D721Med (cell line): ENCODE results near the gene MAML1.

ENCODE experiments used
- DNase-seq: peaks from one replicate; pipeline ENCODE4 v3.0.0; 2011; ENCODE audit warnings: low spot score; ENCODE audit not compliant: insufficient read length
- FAIRE-seq: peaks from 2 replicates; lab custom pipeline; 2011; peaks lifted over from hg19 to GRCh38; lab: Jason Lieb, UNC
- CTCF ChIP-seq: IDR thresholded peaks from 2 replicates; pipeline ENCODE4 v1.5.1; 2012; ENCODE audit warnings: mild to moderate bottlenecking, control low read depth; ENCODE audit not compliant: insufficient read depth; ENCODE audit errors: missing control alignments

Gene MAML1

GRCh38 chr5:179764056-179764455 is 31.4 kb downstream of the MAML1 start:
- no peak for FAIRE-seq
- TF ChIP-seq CTCF = no peak
- no peak for DNase-seq

DNA sequence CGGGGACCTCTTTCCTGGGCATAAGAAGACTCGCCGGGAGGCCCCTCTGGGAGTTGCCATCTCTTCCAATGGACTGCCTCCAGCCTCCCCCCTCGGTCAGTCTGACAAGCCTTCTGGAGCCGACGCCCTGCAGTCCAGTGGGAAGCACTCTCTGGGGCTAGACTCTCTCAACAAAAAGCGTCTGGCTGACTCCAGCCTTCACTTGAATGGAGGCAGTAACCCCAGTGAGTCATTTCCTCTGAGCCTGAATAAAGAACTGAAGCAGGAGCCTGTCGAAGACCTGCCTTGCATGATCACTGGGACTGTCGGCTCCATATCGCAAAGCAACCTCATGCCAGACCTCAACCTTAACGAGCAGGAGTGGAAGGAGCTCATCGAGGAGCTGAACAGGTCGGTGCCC is 32.8 kb downstream of the MAML1 start:
- no peak for FAIRE-seq
- TF ChIP-seq CTCF = no peak
- no peak for DNase-seq

DNA sequence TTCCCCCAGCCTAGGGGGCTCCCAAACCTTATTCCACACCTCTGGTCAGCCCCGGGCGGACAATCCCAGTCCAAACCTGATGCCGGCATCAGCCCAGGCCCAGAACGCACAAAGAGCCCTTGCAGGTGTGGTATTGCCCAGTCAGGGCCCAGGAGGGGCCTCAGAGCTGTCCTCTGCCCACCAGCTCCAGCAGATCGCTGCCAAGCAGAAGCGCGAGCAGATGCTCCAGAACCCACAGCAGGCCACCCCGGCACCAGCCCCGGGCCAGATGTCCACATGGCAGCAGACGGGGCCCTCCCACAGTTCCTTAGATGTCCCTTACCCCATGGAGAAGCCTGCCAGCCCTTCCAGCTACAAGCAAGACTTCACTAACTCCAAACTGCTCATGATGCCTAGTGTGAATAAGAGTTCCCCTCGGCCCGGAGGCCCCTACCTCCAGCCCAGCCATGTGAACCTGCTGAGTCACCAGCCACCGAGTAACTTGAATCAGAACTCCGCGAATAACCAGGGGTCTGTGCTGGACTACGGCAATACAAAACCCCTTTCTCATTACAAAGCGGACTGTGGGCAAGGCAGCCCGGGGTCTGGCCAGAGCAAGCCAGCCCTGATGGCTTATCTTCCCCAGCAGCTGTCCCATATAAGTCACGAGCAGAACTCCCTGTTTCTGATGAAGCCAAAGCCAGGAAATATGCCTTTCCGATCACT is 33.6 kb downstream of the MAML1 start:
- no peak for TF ChIP-seq CTCF
- DNase-seq (no peak), FAIRE-seq (no peak)

- DNase-seq (no peak), FAIRE-seq (no peak)
- TF ChIP-seq CTCF = no peak
Observed at GRCh38 chr5:179766726-179767455, 34.3 kb downstream of the MAML1 start.

DNA sequence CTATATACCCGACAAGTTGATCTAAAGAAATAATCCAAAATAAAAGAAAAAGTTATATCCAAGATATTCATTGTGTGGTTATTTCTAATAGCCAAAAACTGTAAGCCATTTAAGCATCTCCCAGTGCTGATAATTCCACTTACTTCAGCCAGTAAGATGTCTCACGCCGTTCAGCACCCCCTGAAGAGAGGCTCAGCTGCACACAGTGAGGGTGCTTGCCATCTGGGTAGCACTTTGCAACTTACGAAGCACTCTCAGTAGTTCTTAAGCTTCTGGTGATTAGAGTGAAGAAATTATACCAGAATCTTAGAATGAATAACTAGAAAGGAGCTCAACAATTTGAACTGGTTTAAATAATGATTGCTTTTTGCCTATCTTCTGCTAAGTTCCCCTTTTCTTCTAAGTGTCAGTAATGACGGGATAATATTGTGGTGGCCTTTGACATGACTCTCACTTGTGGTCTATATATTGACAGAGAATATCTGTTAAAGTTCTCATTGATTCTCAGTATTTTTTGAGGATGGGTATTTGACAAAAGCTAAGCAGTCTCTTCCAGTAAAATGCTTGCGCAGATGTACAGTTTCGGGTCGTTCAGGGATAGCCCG is 35.0 kb downstream of the MAML1 start:
- TF ChIP-seq CTCF = no peak
- DNase-seq = no peak
- no peak for FAIRE-seq

GRCh38 chr5:179768326-179769085 is 35.9 kb downstream of the MAML1 start:
- no peak for FAIRE-seq
- no peak for DNase-seq
- TF ChIP-seq CTCF = no peak
